ENCODE data around the gene SAPCD2. TPM values are rescaled to one million over a fixed set of nuclear protein-coding genes. Genes with fewer than 3 reads are reported as not detected.

Gene SAPCD2
- total RNA-seq, 4 donors from 2014 or later, result 0.17 to 0.40 (median 0.26) TPM; not detected in 1

- peaks cover 0 to 15% (median 8%) of the 10 kb centered on the region in 4 donors for H3K27me3 ChIP-seq
- peaks cover 36 to 45% (median 42%) of the 10 kb centered on the region in 4 donors for H3K4me1 ChIP-seq
- TF ChIP-seq EP300 (IDR thresholded peaks at IDR 0.05) (no peak), POLR2AphosphoS5 (IDR thresholded peaks at IDR 0.05) (peak; percentile 39 to 51)
- H3K36me3 ChIP-seq, result peaks cover 8 to 48% (median 37%) of the 10 kb centered on the region in 4 donors
- 71% methylated on average over 19 of the region's 36 CpGs for WGBS
- DNase-seq (ENCODE audit: extremely low spot score), result no peak
- peak overlapping the region; percentile 66 to 85 (median 71) for H3K4me3 ChIP-seq
- intact Hi-C loops (cut with DNase I), result no loop called here
- H3K27ac ChIP-seq (replicated peaks in 1 of 4), result peak overlapping the region; percentile 47 to 73 (median 64)
- H3K9me3 ChIP-seq, result no peaks in the 10 kb centered on the region
Observed at GRCh38 chr9:137042751-137043727, 27.3 kb downstream of the SAPCD2 start.

- H3K27ac ChIP-seq (replicated peaks in 1 of 4), result peak overlapping the region in 2 of 4 donors; percentile 0 to 58
- intact Hi-C loops (cut with DNase I), result no loop called here
Observed at GRCh38 chr9:137041124-137041523, 29.2 kb downstream of the SAPCD2 start.

GRCh38 chr9:137040568-137040967 lies 29.8 kb downstream of the SAPCD2 start:
- peaks cover 27 to 36% (median 31%) of the 10 kb centered on the region in 4 donors for H3K4me1 ChIP-seq
- H3K4me3 ChIP-seq, result peak overlapping the region in 2 of 4 donors; percentile 16 to 20
- intact Hi-C loops (cut with DNase I), result no loop called here
- TF ChIP-seq CTCF (IDR thresholded peaks at IDR 0.05) (no peak), EP300 (IDR thresholded peaks at IDR 0.05) (no peak), POLR2AphosphoS5 (IDR thresholded peaks at IDR 0.05) (no peak), POLR2A (IDR thresholded peaks at IDR 0.05; ENCODE audit: low read depth) (no peak)
- no peak overlapping the region for H3K27ac ChIP-seq (replicated peaks in 1 of 4)
- DNase-seq (ENCODE audit: extremely low spot score), result no peak
- 88% methylated on average over 10 of the region's 23 CpGs for WGBS
- H3K36me3 ChIP-seq, result peaks cover 8 to 59% (median 48%) of the 10 kb centered on the region in 4 donors
- no peaks in the 10 kb centered on the region for H3K27me3 ChIP-seq
- no peaks in the 10 kb centered on the region for H3K9me3 ChIP-seq

More at GRCh38 chr9:137041124-137041523, 29.2 kb downstream of the SAPCD2 start:
- H3K36me3 ChIP-seq, result peaks cover 8 to 59% (median 48%) of the 10 kb centered on the region in 4 donors
- no peaks in the 10 kb centered on the region for H3K9me3 ChIP-seq
- H3K27me3 ChIP-seq, result no peaks in the 10 kb centered on the region
- 65% methylated on average over 16 of the region's 16 CpGs for WGBS
- TF ChIP-seq EP300 (IDR thresholded peaks at IDR 0.05) (no peak), POLR2AphosphoS5 (IDR thresholded peaks at IDR 0.05) (no peak), CTCF (IDR thresholded peaks at IDR 0.05) (no peak), POLR2A (IDR thresholded peaks at IDR 0.05; ENCODE audit: low read depth) (no peak)
- H3K4me1 ChIP-seq, result peaks cover 28 to 37% (median 34%) of the 10 kb centered on the region in 4 donors
- peak overlapping the region in 2 of 4 donors; percentile 16 to 20 for H3K4me3 ChIP-seq
- DNase-seq (ENCODE audit: extremely low spot score), result no peak

- 91% methylated on average over 9 of the region's 32 CpGs for WGBS
- no peak for TF ChIP-seq CTCF (IDR thresholded peaks at IDR 0.05)
- TF ChIP-seq EP300 (IDR thresholded peaks at IDR 0.05), result no peak
- no peak for TF ChIP-seq POLR2A (IDR thresholded peaks at IDR 0.05; ENCODE audit: low read depth)
- TF ChIP-seq POLR2AphosphoS5 (IDR thresholded peaks at IDR 0.05), result no peak
- Histone ChIP-seq H3K4me3 (no peak overlapping the region), H3K4me1 (peaks cover 29 to 37% (median 31%) of the 10 kb centered on the region in 4 donors), H3K27ac (replicated peaks in 1 of 4) (no peak overlapping the region), H3K27me3 (peaks cover 0 to 3% (median 0%) of the 10 kb centered on the region in 4 donors), H3K9me3 (no peaks in the 10 kb centered on the region), H3K36me3 (peaks cover 8 to 59% (median 48%) of the 10 kb centered on the region in 4 donors)
- intact Hi-C loops (cut with DNase I), result loop anchor here (5.0 kb wide), 1 partner anchor 92 kb away; the partner anchor contains the start of gene C8G
- DNase-seq (ENCODE audit: extremely low spot score), result no peak
Observed at GRCh38 chr9:137039611-137040366, 30.6 kb downstream of the SAPCD2 start.
